RWPE2 (cell line): ENCODE results near the gene SUPT5H.
A peak's percentile ranks its signal among the peaks of the same experiment; 100 is the strongest.

Experiments used
- ATAC-seq: fragments of 200-7000 bp; cut with Tn5 transposase; 3 replicates; pipeline ENCODE4 v1.9.1; 2021; ENCODE audit warnings: low read depth
- DNase-seq: peaks from one replicate; pipeline ENCODE4 v3.0.0-alpha.2; 2020; ENCODE audit warnings: low spot score
- H3K27ac ChIP-seq: fragments of 450-650 bp; 2 replicates; pipeline ENCODE4 v1.5.1; 2017; ENCODE audit warnings: mild to moderate bottlenecking; ENCODE audit not compliant: poor library complexity, severe bottlenecking
- H3K27me3 ChIP-seq: fragments of 250-450 bp; sonication (Bioruptor Pico); 2 replicates; pipeline ENCODE4 v1.5.1; 2021; ENCODE audit warnings: mild to moderate bottlenecking, moderate library complexity; ENCODE audit not compliant: insufficient read depth, poor library complexity, severe bottlenecking
- H3K36me3 ChIP-seq: fragments of 250-450 bp; sonication (Bioruptor Pico); 2 replicates; pipeline ENCODE4 v1.5.1; 2020; ENCODE audit warnings: low read depth, mild to moderate bottlenecking, moderate library complexity
- H3K4me1 ChIP-seq: fragments of 250-450 bp; sonication (Bioruptor Pico); 2 replicates; pipeline ENCODE4 v1.5.1; 2021; ENCODE audit warnings: mild to moderate bottlenecking, moderate library complexity; ENCODE audit not compliant: insufficient read depth, poor library complexity, severe bottlenecking
- H3K4me3 ChIP-seq: fragments of 250-450 bp; sonication (Bioruptor Pico); 2 replicates; pipeline ENCODE4 v1.5.1; 2021; ENCODE audit warnings: mild to moderate bottlenecking, moderate library complexity; ENCODE audit not compliant: severe bottlenecking
- H3K9me3 ChIP-seq: fragments of 250-450 bp; sonication (Bioruptor Pico); 2 replicates; pipeline ENCODE4 v1.5.1; 2021; ENCODE audit warnings: mild to moderate bottlenecking, moderate library complexity; ENCODE audit not compliant: severe bottlenecking
- TF ChIP-seq, protein P1 (sequence below): fragments of 450-650 bp; IDR thresholded peaks from one replicate; pipeline ENCODE4 v1.5.1; 2017; ENCODE audit warnings: mild to moderate bottlenecking, moderate library complexity; ENCODE audit not compliant: poor library complexity, severe bottlenecking

SUPT5H gene

DNA sequence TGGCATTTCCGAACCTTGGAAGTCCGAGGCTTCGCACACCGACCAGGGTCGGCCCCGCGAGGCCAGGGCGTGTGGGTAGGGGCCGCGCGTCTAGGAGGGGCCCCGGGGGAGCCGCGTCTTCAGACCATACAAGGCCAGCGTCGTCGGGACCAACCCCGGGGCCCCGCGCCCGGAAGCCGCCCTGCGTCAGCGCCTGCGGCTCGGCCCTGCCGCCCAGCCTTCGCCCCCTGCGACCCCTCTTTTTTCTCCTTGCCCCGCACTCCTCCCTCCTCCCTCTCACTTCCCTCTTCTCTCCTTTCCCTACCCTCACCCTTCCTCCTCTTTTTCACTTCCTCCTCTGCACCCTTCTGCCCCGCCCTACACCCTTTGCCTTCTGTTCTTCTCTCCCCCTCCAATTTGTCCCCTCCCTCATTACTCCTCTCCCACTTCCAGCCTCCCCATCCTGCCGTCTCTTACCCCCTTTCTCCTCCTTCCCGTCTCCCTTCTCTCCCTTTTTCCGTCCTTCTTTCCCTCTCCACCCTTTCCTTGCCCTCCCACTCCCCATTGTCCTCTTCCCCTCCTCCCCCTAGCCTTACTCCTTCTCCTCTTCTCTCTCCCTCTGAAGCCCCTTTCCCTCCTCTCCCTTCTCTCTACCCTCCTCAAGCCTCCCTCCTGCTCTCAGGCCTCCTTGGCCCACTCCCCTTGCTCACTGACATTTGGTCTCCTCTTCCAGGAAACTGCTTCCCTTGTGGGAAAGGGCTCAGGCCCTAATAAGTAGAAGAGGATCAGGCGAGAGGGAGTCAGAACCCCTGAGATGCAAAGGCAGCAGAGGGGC, 35.2 kb upstream of the SUPT5H start:
- H3K27me3 ChIP-seq, result no peaks in the 10 kb centered on the region
- H3K27ac ChIP-seq, result peak overlapping the region; percentile 97
- H3K4me1 ChIP-seq, result peaks cover 13% of the 10 kb centered on the region
- H3K4me3 ChIP-seq, result peak overlapping the region; percentile 89
- H3K9me3 ChIP-seq, result no peaks in the 10 kb centered on the region
- peaks cover 33% of the 10 kb centered on the region for H3K36me3 ChIP-seq
- TF ChIP-seq, protein P1, sequence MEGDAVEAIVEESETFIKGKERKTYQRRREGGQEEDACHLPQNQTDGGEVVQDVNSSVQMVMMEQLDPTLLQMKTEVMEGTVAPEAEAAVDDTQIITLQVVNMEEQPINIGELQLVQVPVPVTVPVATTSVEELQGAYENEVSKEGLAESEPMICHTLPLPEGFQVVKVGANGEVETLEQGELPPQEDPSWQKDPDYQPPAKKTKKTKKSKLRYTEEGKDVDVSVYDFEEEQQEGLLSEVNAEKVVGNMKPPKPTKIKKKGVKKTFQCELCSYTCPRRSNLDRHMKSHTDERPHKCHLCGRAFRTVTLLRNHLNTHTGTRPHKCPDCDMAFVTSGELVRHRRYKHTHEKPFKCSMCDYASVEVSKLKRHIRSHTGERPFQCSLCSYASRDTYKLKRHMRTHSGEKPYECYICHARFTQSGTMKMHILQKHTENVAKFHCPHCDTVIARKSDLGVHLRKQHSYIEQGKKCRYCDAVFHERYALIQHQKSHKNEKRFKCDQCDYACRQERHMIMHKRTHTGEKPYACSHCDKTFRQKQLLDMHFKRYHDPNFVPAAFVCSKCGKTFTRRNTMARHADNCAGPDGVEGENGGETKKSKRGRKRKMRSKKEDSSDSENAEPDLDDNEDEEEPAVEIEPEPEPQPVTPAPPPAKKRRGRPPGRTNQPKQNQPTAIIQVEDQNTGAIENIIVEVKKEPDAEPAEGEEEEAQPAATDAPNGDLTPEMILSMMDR, result no peak
- no peak for DNase-seq
- peak; percentile 17 for ATAC-seq

DNA sequence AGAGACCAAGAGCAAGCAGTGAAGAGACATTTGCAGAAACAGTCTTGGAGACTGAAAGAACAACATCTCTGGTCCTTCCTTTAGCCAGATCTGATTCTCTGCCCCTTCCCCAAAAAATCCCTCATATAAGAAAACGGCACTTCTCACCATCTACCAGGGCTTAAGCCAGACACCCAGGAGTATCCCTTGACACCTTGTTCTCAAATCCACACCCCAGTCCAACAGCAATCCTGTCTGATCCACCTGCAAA, 34.6 kb upstream of the SUPT5H start:
- Histone ChIP-seq H3K27ac (peak overlapping the region; percentile 97), H3K4me1 (peaks cover 13% of the 10 kb centered on the region), H3K4me3 (no peak overlapping the region), H3K9me3 (no peaks in the 10 kb centered on the region), H3K36me3 (peaks cover 37% of the 10 kb centered on the region), H3K27me3 (no peaks in the 10 kb centered on the region)
- TF ChIP-seq, protein P1, result no peak
- no peak for DNase-seq
- ATAC-seq, result no peak

GRCh38 chr19:39411081-39411831, 34.1 kb upstream of the SUPT5H start:
- Histone ChIP-seq H3K27ac (peak overlapping the region; percentile 97), H3K27me3 (no peaks in the 10 kb centered on the region), H3K4me1 (peaks cover 13% of the 10 kb centered on the region), H3K9me3 (no peaks in the 10 kb centered on the region), H3K36me3 (peaks cover 42% of the 10 kb centered on the region), H3K4me3 (peak overlapping the region; percentile 22)
- TF ChIP-seq, protein P1, result no peak
- ATAC-seq, result no peak
- DNase-seq, result no peak

DNA sequence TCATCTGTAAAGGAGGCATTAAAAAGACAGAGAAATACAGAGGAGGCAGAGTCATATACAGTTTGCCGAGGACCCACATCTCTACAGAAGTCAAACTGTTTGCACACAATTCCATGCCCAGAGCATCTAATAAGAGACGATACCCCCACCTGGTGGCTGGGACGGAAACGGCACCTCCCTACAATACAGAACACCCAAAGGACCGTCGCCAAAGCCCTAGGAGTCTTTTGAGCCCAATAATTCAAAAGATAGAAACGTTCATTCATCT, 33.6 kb upstream of the SUPT5H start:
- TF ChIP-seq, protein P1, result peak; percentile 73
- ATAC-seq, result peak; percentile 37

More for the DNA sequence above, 33.6 kb upstream of the SUPT5H start:
- H3K27me3 ChIP-seq, result no peaks in the 10 kb centered on the region
- peaks cover 13% of the 10 kb centered on the region for H3K4me1 ChIP-seq
- peaks cover 42% of the 10 kb centered on the region for H3K36me3 ChIP-seq
- H3K9me3 ChIP-seq, result no peaks in the 10 kb centered on the region
- peak overlapping the region; percentile 22 for H3K4me3 ChIP-seq
- H3K27ac ChIP-seq, result peak overlapping the region; percentile 97
- DNase-seq, result no peak
